Sigmoid colon (tissue), 4 donors: ENCODE results near the gene SRSF7.

Source experiments
- EP300 ChIP-seq, 4 donors: sonication (generic); formaldehyde crosslinking; IDR thresholded peaks; one replicate each; pipeline ENCODE4 v1.6.1; 2017; ENCODE audit warnings: antibody characterized with exemption in 4 of 4
- POLR2A ChIP-seq, 2 donors: fragments of 450-650 bp; IDR thresholded peaks; one replicate each; pipeline ENCODE4 v1.6.1; 2016; ENCODE audit warnings: antibody characterized with exemption in 2 of 2, mild to moderate bottlenecking in 2 of 2, moderate library complexity in 2 of 2
- POLR2AphosphoS5 ChIP-seq, 4 donors: sonication (generic); formaldehyde crosslinking; IDR thresholded peaks; one replicate each; pipeline ENCODE4 v1.6.1; 2017; ENCODE audit warnings: antibody characterized with exemption in 4 of 4
- TF ChIP-seq, protein P1 (sequence below), 4 experiments: fragments of 450-650 bp in 3 of 4; fragments of 200-600 bp in 1 of 4; IDR thresholded peaks; one replicate each; pipeline ENCODE4 v1.5.1; 2016 to 2019; ENCODE audit warnings: antibody characterized with exemption in 4 of 4, mild to moderate bottlenecking in 3 of 4, moderate library complexity in 2 of 4

DNA sequence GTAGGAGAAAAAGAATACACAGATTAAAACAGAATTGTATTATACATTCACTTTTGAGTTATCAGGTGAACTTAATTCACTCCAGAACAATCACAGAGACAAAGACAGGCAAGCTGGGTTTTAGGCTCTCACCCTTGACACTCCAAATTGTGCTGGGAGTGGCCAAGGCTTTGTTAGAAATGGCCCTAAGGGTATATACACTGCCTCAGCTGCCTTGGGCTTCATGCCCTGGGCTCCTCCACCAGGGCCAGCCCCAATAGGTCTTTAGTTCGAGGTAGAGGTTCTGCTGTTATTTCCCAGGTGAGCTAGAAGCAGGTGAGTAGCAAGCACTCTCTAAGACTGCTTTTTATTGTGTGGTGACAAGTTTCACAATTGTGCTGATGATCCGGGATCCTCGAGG lies 46.8 kb upstream of the SRSF7 start:
- TF ChIP-seq, protein P1, sequence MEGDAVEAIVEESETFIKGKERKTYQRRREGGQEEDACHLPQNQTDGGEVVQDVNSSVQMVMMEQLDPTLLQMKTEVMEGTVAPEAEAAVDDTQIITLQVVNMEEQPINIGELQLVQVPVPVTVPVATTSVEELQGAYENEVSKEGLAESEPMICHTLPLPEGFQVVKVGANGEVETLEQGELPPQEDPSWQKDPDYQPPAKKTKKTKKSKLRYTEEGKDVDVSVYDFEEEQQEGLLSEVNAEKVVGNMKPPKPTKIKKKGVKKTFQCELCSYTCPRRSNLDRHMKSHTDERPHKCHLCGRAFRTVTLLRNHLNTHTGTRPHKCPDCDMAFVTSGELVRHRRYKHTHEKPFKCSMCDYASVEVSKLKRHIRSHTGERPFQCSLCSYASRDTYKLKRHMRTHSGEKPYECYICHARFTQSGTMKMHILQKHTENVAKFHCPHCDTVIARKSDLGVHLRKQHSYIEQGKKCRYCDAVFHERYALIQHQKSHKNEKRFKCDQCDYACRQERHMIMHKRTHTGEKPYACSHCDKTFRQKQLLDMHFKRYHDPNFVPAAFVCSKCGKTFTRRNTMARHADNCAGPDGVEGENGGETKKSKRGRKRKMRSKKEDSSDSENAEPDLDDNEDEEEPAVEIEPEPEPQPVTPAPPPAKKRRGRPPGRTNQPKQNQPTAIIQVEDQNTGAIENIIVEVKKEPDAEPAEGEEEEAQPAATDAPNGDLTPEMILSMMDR (IDR thresholded peaks at IDR 0.05), result no peak
- TF ChIP-seq POLR2A (IDR thresholded peaks at IDR 0.05) (no peak), POLR2AphosphoS5 (IDR thresholded peaks at IDR 0.05) (no peak), EP300 (IDR thresholded peaks at IDR 0.05) (no peak)
